AG04450 (cell line): ENCODE measurements around the gene IL4R. TPM values are rescaled to one million over a fixed set of nuclear protein-coding genes. Genes with fewer than 3 reads are reported as not detected.
"Not testable (repeated sequence)": the region's sequence is repeated elsewhere in the genome, so short reads cannot be mapped to it uniquely, and the experiment has no call there.

Experiments
- CTCF ChIA-PET: fragments of 300-600, 350-600 bp; formaldehyde crosslinking; extraction: SDS; loops from one replicate; lab custom pipeline; 2022; ENCODE audit warnings: antibody characterized with exemption, inconsistent platforms; lab: Charles Lee
- POLR2A ChIA-PET: fragments of 350-600 bp; formaldehyde crosslinking; extraction: SDS; loops from one replicate; lab custom pipeline; 2021; ENCODE audit warnings: antibody characterized with exemption, inconsistent platforms; lab: Yijun Ruan, JAX
- DNase-seq: peaks from one replicate; pipeline ENCODE4 v3.0.0-alpha.2; 2011; ENCODE audit warnings: low read depth, low spot score
- H3K27ac ChIP-seq: one replicate; pipeline ENCODE4 v1.5.1; 2012; ENCODE audit warnings: low read depth, low read length, control low read depth
- H3K27me3 ChIP-seq: one replicate; pipeline ENCODE4 v1.6.0; 2012; ENCODE audit warnings: low read length; ENCODE audit not compliant: control insufficient read depth, insufficient read depth
- H3K4me3 ChIP-seq: 2 replicates; pipeline ENCODE4 v1.5.1; 2011; ENCODE audit warnings: mild to moderate bottlenecking, low read depth, low read length, control low read depth
- H3K9me3 ChIP-seq: 2 replicates; pipeline ENCODE4 v1.5.1; 2012; ENCODE audit warnings: low read length; ENCODE audit not compliant: control insufficient read depth, insufficient read depth
- polyA plus RNA-seq: library from polyadenylated mRNA; depleted of rRNA; stranded (reverse); fragments of >200 nt; gene quantifications from 2 replicates; pipeline ENCODE4 v1.2.3, GENCODE V29; 2011
- TF ChIP-seq, protein P1 (sequence below): IDR thresholded peaks from 2 replicates; pipeline ENCODE4 v1.5.1; 2011; ENCODE audit warnings: low read depth, low read length, control low read depth, inconsistent platforms

The IL4R gene
- polyA plus RNA-seq, 1 experiment: 31.1 TPM

GRCh38 chr16:27287887-27288286, 25.9 kb upstream of the IL4R start:
- H3K9me3 ChIP-seq: peaks cover 6% of the 10 kb centered on the region; the same call in 1 of the 2 replicates
- ChIA-PET POLR2A (no interaction called here), CTCF (no interaction called here)
- DNase-seq: no peak
- H3K27ac ChIP-seq: no peak overlapping the region
- TF ChIP-seq, protein P1, sequence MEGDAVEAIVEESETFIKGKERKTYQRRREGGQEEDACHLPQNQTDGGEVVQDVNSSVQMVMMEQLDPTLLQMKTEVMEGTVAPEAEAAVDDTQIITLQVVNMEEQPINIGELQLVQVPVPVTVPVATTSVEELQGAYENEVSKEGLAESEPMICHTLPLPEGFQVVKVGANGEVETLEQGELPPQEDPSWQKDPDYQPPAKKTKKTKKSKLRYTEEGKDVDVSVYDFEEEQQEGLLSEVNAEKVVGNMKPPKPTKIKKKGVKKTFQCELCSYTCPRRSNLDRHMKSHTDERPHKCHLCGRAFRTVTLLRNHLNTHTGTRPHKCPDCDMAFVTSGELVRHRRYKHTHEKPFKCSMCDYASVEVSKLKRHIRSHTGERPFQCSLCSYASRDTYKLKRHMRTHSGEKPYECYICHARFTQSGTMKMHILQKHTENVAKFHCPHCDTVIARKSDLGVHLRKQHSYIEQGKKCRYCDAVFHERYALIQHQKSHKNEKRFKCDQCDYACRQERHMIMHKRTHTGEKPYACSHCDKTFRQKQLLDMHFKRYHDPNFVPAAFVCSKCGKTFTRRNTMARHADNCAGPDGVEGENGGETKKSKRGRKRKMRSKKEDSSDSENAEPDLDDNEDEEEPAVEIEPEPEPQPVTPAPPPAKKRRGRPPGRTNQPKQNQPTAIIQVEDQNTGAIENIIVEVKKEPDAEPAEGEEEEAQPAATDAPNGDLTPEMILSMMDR: no peak
- no peak overlapping the region for H3K4me3 ChIP-seq
- H3K27me3 ChIP-seq: no peaks in the 10 kb centered on the region

- POLR2A ChIA-PET, H3K9me3 ChIP-seq, H3K4me3 ChIP-seq, H3K27ac ChIP-seq, H3K27me3 ChIP-seq, CTCF ChIA-PET, DNase-seq: not testable (repeated sequence)
Observed at GRCh38 chr16:27288313-27288712, 25.5 kb upstream of the IL4R start.

GRCh38 chr16:27289669-27290068, 24.1 kb upstream of the IL4R start:
- Histone ChIP-seq H3K27ac (no peak overlapping the region), H3K27me3 (no peaks in the 10 kb centered on the region), H3K9me3 (peaks cover 6% of the 10 kb centered on the region; the same call in 1 of the 2 replicates), H3K4me3 (no peak overlapping the region)
- TF ChIP-seq, protein P1: no peak
- ChIA-PET CTCF (no interaction called here), POLR2A (interaction anchor here (0.6 kb wide), 1 partner anchor 8 kb away, joined by 3 read pairs; no protein-coding TSS in a partner anchor)
- no peak for DNase-seq

GRCh38 chr16:27290562-27290961, 23.2 kb upstream of the IL4R start:
- TF ChIP-seq, protein P1: no peak
- no peak for DNase-seq
- Histone ChIP-seq H3K4me3 (no peak overlapping the region), H3K27me3 (no peaks in the 10 kb centered on the region), H3K27ac (no peak overlapping the region), H3K9me3 (0 out of 2 replicates have a peak, but pooled peaks cover 3% of the 10 kb centered on the region)
- ChIA-PET CTCF (no interaction called here), POLR2A (interaction anchor here (0.6 kb wide), 1 partner anchor 20 kb away, joined by 3 read pairs; no protein-coding TSS in a partner anchor)

- Histone ChIP-seq H3K9me3 (no peaks in the 10 kb centered on the region), H3K4me3 (no peak overlapping the region), H3K27me3 (no peaks in the 10 kb centered on the region), H3K27ac (no peak overlapping the region)
- POLR2A ChIA-PET: interaction anchor here (0.6 kb wide), 1 partner anchor 19 kb away, joined by 3 read pairs; no protein-coding TSS in a partner anchor
- TF ChIP-seq, protein P1: no peak
- no peak for DNase-seq
- CTCF ChIA-PET: no interaction called here
Observed at GRCh38 chr16:27291106-27291505, 22.7 kb upstream of the IL4R start.
